Left lung (tissue), 10 donors: ENCODE data around the gene PSMD5. TPM values are rescaled to one million over a fixed set of nuclear protein-coding genes. Genes with fewer than 3 reads are reported as not detected.
A peak's percentile ranks its signal among the peaks of the same experiment; 100 is the strongest.

ENCODE experiments used
- ATAC-seq: fragments of 200-7000 bp; cut with Tn5 transposase; one replicate; pipeline ENCODE4 v1.9.1; 2020; ENCODE audit warnings: moderate library complexity
- DNase-seq, 4 donors: peaks; one replicate each; pipeline ENCODE4 v3.0.0-alpha.2; 2013 to 2020
- H3K27ac ChIP-seq, 2 donors: fragments of 200-600 bp; sonication (generic) in 1 of 2; one replicate each; pipeline versions ENCODE4 v1.5.0 to v1.8.0; 2020 to 2021
- H3K27me3 ChIP-seq, 2 donors: fragments of 200-600 bp; sonication (generic) in 1 of 2; one replicate each; pipeline versions ENCODE4 v1.5.0 to v1.8.0; 2020 to 2021
- H3K36me3 ChIP-seq, 2 donors: fragments of 200-600 bp; sonication (generic) in 1 of 2; one replicate each; pipeline versions ENCODE4 v1.5.0 to v1.8.0; 2020 to 2021
- H3K4me1 ChIP-seq, 2 donors: fragments of 200-600 bp; one replicate each; pipeline ENCODE4 v1.8.0; 2021
- H3K4me3 ChIP-seq, 2 donors: fragments of 200-600 bp; sonication (generic) in 1 of 2; one replicate each; pipeline versions ENCODE4 v1.5.0 to v1.8.0; 2020 to 2021; ENCODE audit warnings: mild to moderate bottlenecking in 1 of 2
- H3K9me3 ChIP-seq, 2 donors: fragments of 200-600 bp; sonication (generic) in 1 of 2; one replicate each; pipeline versions ENCODE4 v1.5.0 to v1.8.0; 2020 to 2021
- CTCF ChIP-seq, 2 donors: fragments of 200-600 bp; sonication (generic) in 1 of 2; IDR thresholded peaks; one replicate each; pipeline versions ENCODE4 v1.5.0 to v1.8.0; 2021; ENCODE audit warnings: antibody characterized with exemption in 2 of 2
- intact Hi-C, 2 donors: fragments of 100-400 bp; cut with DNase I; formaldehyde crosslinking; loops; one replicate each; pipeline versions ENCODE4 v1.11.2 to v1.14.2; 2022
- polyA plus RNA-seq, 6 donors: library from polyadenylated mRNA; unstranded; fragments of 120-200 nt; gene quantifications; one replicate each; pipeline ENCODE4 v1.2.1, GENCODE V29; 2013; ENCODE audit not compliant: insufficient read length in 6 of 6
- total RNA-seq, 2 donors: library from RNA; stranded (reverse); fragmentation: NEBNext Ultra II Directional; extraction: Animal tissue kit (Norgen Biotek cat#: 25700); gene quantifications; one replicate each; pipeline ENCODE4 v1.2.1, GENCODE V29; 2021
- donor health status: DM: no; HTN: yes; CAD: no.
- donor health status: DM: no; HTN: no; CAD: no.

Gene PSMD5
- total and polyA plus RNA-seq, 8 donors: 34.0 to 52.1 (median 43.6) TPM

- peaks cover 0 to 5% of the 10 kb centered on the region in 2 donors for H3K27me3 ChIP-seq
- H3K27ac ChIP-seq: peak overlapping the region in 1 of 2 donors; percentile 1
- intact Hi-C loops: no loop called here
- no peak overlapping the region for H3K4me3 ChIP-seq
- no peaks in the 10 kb centered on the region for H3K36me3 ChIP-seq
- ATAC-seq (peak; percentile 11), DNase-seq (peak in 2 of 4 donors; percentile 75 to 78)
- no peaks in the 10 kb centered on the region for H3K9me3 ChIP-seq
- TF ChIP-seq CTCF (IDR thresholded peaks at IDR 0.05): no peak
- peaks cover 17 to 23% of the 10 kb centered on the region in 2 donors for H3K4me1 ChIP-seq
These were observed 47.9 kb upstream of the PSMD5 start for GRCh38 chr9:120890320-120891244.

- Histone ChIP-seq H3K27me3 (peaks cover 0 to under 1% of the 10 kb centered on the region in 2 donors), H3K9me3 (no peaks in the 10 kb centered on the region), H3K36me3 (no peaks in the 10 kb centered on the region), H3K27ac (no peak overlapping the region), H3K4me1 (peaks cover 19 to 25% of the 10 kb centered on the region in 2 donors), H3K4me3 (no peak overlapping the region)
- no peak for TF ChIP-seq CTCF (IDR thresholded peaks at IDR 0.05)
- intact Hi-C loops: no loop called here
- DNase-seq: no peak
- no peak for ATAC-seq
These were observed 47.0 kb upstream of the PSMD5 start for GRCh38 chr9:120889606-120890271.

- DNase-seq (no peak), ATAC-seq (no peak)
- intact Hi-C loops: no loop called here
- Histone ChIP-seq H3K27ac (no peak overlapping the region), H3K27me3 (no peaks in the 10 kb centered on the region), H3K4me1 (peaks cover 14 to 20% of the 10 kb centered on the region in 2 donors), H3K36me3 (no peaks in the 10 kb centered on the region), H3K9me3 (no peaks in the 10 kb centered on the region), H3K4me3 (no peak overlapping the region)
- TF ChIP-seq CTCF (IDR thresholded peaks at IDR 0.05): no peak
These were observed 45.9 kb upstream of the PSMD5 start for GRCh38 chr9:120888626-120889025.

GRCh38 chr9:120886490-120886967 lies 43.8 kb upstream of the PSMD5 start:
- intact Hi-C loops: no loop called here
- H3K9me3 ChIP-seq: no peaks in the 10 kb centered on the region
- peak; percentile 10 for ATAC-seq

More at GRCh38 chr9:120886490-120886967, 43.8 kb upstream of the PSMD5 start:
- DNase-seq: no peak
- Histone ChIP-seq H3K36me3 (no peaks in the 10 kb centered on the region), H3K27me3 (no peaks in the 10 kb centered on the region), H3K4me1 (peaks cover 8 to 12% of the 10 kb centered on the region in 2 donors), H3K4me3 (no peak overlapping the region), H3K27ac (no peak overlapping the region)
- TF ChIP-seq CTCF (IDR thresholded peaks at IDR 0.05): no peak
